GM18873 (cell line): ENCODE measurements around the gene TPH2.

Experiments
- ATAC-seq: cut with Tn5 transposase; IDR thresholded peaks from one replicate; pipeline ENCODE4 v1.9.1; 2021; ENCODE audit warnings: mild to moderate bottlenecking, moderate library complexity, moderate number of reproducible peaks; ENCODE audit not compliant: unreplicated experiment, low FRiP score

TPH2 gene

DNA sequence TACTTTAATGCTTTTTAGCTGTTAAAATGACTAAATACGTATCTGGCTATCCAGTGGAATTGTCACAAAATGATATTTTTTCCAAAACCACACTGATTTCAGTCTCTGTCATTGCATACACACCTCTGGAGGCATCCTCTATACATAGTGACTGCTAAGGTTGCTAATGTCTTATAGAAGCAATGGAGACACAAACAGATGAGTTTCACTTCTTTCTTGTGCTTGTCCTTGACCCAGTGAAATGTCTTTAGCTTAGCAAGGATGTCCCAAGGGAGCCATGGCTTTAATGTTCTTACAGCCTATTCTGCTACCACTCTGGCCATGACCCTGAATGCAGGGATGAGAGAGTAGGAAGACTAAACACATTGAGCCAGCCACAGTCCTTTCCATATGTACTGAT lies 90.3 kb downstream of the TPH2 start:
- no peak for ATAC-seq

DNA sequence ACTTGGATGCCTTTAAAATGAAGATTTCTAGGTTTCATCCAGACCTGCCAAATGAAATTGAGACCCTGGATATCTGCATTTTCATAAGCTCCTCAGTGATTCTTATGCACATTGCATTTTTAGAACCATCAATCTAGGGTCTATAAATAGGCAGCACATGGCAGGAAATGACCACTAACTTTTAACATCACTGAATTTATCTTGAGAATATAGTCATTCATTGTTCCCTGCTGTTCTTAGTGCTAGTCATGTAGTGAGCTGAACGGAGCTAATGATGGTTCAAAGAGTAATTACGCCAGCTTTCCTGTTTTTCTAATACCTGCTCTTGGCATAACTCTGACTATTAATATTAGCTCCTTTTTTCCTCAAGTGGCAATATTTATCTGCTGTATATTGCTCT lies 91.6 kb downstream of the TPH2 start:
- ATAC-seq, result no peak

DNA sequence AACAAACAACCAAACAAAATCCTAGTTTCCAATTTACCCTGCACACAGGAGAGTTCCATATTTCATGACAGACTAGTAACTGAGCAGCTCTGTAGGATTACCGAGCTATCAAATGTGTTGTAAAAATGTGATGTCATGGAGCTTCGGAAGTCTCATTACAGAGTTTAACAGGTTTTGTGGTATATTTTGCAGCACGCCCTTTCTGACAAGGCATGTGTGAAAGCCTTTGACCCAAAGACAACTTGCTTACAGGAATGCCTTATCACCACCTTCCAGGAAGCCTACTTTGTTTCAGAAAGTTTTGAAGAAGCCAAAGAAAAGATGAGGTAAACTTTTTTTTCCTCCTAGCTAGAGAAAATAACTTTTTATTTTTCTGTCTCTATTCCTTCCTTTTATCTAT lies 92.4 kb downstream of the TPH2 start:
- no peak for ATAC-seq

DNA sequence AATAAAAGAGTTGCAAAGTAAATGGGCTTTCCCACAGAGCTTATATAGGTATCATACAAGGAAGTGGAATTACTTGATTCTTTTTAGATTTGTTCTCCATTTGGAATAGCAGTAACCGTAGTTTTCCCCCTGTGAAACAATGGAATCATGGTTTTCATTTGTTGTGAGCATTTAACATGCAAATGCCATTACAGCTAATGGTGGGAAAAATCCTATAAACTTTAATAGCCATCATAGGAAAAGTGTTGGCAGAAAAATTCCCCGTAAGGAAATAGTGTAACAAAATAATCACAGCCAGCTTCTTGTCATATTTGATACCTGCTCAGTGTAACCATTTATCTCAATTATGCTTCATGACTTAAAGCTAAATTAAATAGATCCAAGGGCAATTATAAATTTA lies 95.3 kb downstream of the TPH2 start:
- ATAC-seq, result no peak

DNA sequence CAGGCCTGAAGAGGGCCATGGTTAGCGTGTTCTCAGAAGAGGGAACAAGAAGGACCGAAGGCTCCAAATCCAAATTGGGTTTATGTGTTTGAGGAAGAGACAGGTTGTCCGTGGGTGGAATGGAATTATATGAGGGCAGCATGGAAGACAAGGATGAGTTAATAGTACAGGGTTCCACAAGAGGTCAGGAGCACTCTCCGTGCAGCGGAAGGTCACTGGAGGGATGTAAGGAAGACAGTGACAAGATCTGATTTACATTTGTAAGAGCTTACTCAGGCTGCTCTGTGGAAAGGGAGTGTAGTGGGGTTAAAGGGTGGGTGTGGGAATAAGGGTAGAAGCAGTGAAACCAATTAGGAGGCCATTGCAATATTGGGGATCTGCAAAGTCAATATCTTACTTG lies 97.0 kb downstream of the TPH2 start:
- ATAC-seq, result no peak

DNA sequence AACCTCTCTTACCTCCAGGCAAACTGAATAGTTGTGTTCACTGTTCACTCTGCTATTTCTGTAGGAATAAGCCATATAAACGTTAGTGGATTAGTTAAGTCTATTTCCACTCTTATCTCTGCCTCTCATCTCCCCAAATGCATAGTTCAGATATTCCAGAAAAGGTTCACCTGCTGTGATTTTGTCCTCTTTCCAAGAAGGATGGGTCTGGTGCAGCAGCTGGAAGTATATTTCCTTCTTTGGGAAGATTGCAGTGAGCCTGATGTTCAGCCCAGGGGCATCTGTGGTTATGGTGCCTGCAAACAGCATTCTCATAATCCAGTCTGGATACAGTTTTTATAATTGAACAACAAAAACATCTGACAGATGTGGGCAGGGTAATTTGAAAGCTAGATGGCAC lies 97.7 kb downstream of the TPH2 start:
- no peak for ATAC-seq

DNA sequence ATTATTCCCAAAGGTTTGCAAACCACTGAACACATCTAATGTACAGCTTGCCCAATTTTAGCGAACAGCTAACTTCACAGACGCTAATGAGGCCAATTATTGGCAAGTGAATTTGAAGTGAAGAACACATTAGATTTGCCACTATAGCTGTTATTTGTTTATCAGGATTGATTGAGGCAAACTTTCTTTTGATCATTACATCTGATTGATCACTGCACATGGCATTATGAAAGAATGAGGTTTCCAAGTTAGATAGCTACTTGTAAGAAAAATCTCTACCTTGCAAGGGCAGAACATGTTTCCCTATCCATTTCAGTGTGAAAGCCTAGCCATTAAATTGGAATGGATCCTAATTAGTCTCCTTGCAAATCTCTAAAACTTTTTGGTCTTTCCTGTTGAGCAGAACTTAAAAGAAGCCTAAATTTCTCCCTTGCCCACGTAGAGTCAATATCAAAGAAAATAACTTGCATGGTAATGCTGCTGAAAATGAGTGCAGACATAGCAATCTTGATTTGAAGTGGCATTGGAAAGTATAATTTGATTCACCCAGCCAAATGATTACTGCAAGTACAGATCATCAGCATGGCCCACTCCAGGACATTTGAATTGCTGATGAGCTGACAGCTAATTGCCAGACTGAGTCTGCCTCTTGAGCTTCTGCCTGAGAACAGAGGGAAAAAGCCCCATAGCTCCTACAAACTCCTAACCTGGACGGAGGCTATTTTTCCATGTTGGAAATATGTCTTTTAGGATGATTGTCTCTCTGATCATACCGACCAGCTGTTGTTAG lies 98.6 kb downstream of the TPH2 start:
- ATAC-seq, result no peak

DNA sequence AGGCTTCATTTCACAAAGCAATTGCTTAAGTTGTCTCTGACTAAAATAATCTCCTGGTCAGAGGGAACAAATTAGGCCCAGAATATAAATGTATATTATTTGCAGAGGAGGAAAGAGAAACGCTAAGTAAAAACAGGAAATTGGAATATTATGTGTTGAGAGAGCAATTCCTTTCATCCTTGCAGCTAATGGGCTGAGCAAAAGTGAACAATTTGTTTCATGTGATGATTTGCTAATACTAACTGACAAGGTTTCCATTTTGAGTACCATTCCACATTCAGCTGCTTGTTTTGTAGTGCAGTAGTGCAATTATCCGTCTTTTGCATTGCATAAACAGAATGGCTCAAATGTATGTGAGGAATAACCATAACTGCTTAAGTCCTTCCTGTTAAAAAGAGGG lies 103.2 kb downstream of the TPH2 start:
- ATAC-seq, result no peak

DNA sequence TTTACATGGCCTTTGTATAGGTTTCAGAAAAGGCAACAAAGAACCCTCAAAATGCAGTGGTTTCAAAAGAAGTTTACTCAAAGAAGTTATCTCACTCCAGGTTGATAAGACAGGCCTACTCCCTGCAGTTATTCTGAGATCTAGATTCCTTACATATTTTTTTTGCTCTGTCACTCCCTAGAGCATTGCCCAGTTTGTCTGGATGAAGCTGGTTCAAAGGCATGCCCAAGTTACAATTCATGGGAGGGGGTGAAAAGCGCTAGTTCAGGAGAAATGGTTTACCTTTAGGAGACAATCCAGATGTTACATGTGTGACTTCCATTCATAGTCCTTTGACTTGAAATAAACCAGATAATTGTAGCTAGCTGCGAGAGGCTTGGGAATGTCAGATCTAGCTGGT lies 115.0 kb downstream of the TPH2 start:
- ATAC-seq, result no peak

DNA sequence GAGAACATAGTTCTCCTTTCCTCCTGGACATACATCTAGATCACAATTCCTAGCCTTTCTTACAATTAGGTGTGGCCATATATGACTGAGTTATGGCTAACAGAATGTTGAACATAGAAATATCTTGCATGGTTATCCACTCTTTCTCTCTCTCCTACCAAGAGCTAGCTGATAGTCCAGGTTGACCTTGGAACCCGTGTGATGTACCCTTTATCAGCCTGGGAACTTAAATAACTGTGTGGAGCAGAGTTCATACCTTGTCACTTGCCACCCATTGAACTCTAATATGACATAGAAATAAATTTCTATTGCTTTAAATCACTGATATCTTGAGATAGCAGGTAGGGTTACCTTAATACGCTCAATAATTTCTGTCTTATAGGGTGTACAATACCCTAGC lies 115.9 kb downstream of the TPH2 start:
- ATAC-seq, result no peak

DNA sequence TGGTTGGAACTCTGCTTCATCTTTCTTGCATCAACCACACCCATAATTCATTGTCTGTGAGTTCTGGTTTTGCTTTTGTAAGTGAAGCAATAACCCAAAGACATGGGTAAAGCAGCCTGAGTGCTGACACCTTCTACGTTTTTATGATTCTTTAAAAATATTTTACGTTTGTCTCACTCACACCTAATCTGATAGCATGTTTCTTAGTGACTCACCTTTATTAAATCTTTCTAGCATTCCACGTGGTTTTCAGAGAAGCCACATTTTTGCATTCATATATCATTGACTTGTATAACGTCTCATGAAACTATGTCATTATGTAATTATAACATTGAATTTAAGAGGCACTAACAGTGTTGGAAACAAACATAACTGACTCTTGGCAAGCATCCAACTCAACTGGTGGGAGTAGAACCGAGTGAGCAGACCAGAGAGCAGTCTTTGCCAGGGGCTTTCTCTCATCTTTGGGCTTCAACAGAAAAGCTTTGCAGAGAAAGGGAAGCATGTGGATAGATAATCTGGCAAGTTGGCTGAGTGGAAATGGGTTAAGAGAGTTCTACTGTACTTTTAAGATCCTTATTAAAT lies 118.8 kb downstream of the TPH2 start:
- ATAC-seq, result no peak

DNA sequence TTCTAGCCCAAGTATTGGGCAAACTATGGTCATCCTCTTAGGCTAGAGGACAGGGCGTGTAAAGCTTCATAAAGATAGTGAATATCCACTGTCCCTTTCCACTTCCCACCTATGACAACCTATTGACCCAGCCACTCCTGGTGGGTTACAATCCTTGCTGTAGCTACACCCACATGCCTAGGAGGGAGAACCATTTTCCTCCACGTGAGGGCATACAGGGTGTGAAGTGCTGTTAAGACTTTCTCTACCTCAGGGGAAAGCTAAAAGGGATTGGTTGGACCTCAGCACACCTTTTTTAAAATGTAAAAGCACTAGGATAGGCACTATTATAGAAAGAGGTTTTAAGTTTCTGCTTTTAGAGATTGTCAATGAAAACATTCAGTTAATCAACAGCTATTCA lies 124.4 kb downstream of the TPH2 start:
- no peak for ATAC-seq

DNA sequence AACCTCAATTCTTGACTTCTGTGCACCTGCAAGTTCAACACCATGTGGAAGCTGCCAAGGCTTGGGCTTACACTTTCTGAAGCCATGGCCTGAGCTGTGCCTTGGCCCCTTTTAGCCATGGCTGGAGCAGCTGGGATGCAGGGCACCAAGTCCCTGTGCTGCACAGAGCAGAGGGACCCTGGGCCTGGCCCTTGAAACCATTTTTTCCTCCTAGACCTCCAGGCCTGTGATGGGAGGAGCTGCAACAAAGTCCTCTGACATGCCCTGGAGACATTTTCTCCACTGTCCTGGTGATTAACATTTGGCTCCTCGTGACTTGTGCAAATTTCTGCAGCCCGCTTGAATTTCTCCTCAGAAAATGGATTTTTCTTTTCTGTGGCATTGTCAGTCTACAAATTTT lies 132.4 kb downstream of the TPH2 start:
- no peak for ATAC-seq

DNA sequence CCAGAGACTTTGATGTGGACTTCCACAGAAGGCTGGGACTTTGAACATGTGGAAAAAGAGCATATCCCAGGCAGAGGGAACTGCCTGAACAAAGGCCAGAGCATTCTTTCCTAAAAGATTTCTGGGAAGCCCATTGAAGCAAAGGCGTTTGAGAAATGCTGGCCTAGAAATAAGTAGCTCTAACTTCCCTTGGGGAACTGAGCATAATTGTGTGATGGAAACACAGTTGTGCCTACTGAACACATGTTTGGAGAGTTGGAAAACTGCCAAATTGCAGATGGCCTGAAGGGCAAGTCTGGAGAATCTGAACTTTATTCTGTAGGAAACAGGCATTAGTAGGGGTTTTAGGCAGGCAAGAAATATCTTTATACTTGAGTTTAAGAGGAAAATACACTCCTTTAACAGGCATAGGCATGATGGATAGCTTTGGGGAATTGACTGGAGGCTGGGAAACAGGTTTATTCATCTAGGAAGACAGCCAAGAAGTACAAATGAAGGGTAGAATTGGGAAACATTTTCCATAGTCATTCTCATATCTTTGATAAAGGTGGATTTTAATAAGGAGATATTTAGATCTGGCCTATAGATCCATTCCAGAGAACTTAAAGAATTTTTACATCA lies 134.1 kb downstream of the TPH2 start:
- ATAC-seq, result no peak

DNA sequence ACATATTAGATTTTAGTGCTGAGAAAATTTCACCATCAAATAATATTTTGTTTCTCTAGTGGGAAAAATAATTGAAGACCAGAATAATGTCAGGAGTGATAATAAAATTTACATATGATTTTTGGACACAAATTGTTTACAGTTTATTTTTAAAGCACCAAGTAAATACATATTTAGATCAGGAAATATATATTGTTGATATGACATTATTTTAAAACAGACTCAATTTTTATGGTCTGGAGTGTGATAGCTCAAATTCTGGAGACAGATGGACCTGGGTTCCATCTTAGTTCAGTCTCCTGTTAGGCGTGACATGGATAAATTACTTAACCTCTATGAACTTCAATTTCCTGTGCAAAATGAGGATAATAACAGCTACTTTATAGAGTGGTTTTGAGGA lies 135.4 kb downstream of the TPH2 start:
- no peak for ATAC-seq

DNA sequence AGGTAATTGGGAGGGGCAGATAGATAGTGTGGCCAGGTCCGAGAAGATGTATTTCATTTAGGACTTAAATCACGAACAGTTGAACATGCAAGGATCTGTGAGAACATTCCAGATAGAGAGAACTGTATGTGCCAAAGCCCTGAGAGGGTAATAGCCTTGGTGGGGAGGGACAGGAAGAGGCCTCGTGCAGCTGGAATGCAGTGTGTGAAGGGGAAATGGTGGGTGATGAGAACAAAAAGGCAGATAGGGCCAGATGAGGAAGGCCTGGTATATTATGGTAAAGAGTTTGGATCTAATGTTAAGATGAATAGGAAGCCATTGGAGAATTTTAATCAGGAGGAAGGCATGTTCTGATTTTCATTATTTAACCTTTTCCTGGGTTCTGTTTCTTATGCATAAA lies 136.3 kb downstream of the TPH2 start:
- no peak for ATAC-seq

DNA sequence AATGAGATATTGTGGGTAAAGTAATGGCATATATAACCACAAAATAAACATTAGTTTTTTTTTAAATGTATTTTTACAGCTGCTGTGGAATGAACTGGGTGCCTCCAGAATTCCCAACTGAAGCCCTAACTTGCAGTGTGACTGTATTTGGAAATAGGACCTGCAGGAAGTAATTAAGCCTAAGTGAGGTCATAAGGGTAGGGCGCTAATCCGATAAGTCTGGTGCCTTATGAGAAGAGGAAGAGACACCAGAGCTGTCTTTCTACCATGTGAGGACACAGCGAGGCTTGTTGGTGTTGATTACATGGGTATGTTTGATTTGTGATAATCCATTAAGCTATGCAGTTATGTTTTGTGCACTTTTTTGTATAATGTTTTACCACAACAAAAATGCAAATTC lies 136.8 kb downstream of the TPH2 start:
- ATAC-seq, result no peak

DNA sequence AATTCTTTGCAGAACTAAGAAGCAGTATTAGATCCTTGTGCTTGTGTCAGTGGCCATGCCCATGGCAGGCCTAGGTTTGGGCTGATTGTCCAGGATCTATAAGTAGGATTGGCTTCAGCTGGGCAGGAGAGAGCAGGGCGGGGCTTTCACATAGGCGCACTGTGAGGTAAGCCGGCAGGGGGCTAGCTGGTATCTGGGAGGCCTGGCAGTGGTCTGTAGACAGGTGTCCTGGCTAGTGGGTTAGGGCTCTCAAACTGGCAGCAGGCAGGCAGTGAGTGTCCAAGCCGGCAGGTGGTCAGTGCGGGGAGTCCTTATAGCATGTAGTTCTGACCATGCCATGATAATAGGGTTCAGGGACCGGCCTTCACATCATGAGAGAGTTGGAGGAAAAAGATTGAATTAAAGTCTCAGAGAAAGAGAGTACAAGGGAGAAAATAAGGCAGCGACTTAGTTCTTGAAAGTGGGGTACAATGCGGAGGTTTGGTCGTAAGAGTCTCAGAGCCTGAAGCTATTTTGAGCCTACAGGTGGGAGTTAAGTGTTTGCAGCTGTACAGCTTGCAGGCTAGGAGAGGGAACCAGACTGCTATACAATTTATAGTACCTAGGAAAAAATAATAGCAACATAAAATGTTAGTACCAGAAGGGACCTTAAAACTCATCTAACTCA lies 137.4 kb downstream of the TPH2 start:
- ATAC-seq, result no peak

DNA sequence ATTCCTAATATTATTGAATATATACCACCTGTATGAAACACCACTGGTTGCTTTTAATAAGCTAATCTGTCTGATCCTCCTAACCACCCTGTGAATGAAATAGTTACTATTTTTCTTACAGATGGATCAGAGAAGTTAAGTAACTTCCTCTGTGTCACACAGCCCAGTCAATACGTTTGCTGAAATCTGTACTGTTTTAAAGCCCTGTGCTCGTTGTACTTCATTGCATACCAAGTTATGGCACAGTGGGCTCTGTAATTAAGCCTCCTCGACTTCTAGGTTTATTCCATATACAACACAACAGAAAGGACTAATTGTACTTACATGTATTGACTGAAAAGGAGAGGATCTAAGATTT lies 137.9 kb downstream of the TPH2 start:
- ATAC-seq, result no peak

DNA sequence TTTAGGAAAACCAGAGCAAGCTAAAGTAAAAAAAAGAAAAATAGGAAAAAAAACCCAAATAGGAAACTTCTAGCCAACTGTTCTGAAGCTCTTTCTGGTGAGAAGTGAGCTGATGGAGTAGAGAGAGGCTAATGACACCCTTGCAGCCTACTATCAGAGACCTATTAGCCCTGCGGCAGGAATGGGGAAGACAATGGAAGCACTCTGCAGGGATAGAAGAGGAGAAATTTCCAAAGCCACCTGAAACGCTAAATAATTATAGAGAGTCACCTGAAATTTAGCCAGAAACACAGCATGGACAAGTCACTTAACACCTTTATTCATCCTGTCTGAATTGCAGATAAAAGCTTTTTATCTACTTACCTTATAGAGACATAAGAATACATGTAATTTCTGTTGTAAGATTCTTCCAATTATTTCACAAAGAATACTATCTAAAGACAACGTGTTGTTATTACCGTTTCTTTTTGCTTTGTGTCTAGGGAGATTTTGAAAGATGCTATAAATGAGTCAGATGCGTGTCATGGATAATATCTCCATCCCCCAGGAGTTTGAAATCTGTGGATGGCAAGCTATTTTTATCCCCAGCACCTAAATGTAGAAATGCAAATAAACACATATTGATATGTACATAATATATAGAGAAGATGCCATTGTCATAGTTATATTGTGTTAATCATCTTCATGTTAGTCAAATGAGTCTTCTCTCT lies 138.6 kb downstream of the TPH2 start:
- ATAC-seq, result no peak

DNA sequence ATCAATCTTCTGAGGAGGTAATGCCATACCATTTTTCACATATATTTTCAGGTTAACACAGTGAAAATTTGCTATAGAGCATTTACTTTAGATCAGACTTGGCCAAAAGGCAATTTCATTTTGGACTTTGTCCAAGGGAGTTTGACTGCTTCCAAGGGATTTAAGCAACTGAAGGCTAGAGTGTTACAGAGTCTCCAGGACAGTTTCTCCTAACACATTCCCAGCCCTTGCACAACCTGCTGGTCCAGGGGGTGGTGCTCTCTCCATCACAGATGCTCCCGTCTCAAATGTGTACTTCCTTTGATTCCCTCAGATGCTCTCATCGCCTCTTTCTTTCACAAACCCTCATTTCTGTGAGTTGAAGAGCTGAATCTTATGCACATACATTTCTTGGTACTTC lies 143.1 kb downstream of the TPH2 start:
- ATAC-seq, result no peak
